HEK293 (cell line): ENCODE results near the gene LHX2.

Experiments
- AEBP2 ChIP-seq: fragments of 450-650 bp; formaldehyde crosslinking; IDR thresholded peaks from 2 replicates; pipeline ENCODE4 v1.5.1; 2016; ENCODE audit warnings: missing biosample characterization, missing genetic modification characterization, borderline replicate concordance
- FEZF1 ChIP-seq: fragments of 450-650 bp; formaldehyde crosslinking; IDR thresholded peaks from 2 replicates; pipeline ENCODE4 v1.5.1; 2016; ENCODE audit warnings: missing biosample characterization, missing genetic modification characterization
- GLI4 ChIP-seq: fragments of 450-650 bp; formaldehyde crosslinking; IDR thresholded peaks from 2 replicates; pipeline ENCODE4 v1.5.1; 2016; ENCODE audit warnings: missing biosample characterization, missing genetic modification characterization
- HOXD13 ChIP-seq: sonication (generic); formaldehyde crosslinking; IDR thresholded peaks from 2 replicates; pipeline ENCODE4 v1.8.0; 2022; ENCODE audit warnings: missing genetic modification reagents, borderline replicate concordance
- KLF10 ChIP-seq: fragments of 450-650 bp; IDR thresholded peaks from 2 replicates; pipeline ENCODE4 v1.5.1; 2018; ENCODE audit warnings: missing biosample characterization, mild to moderate bottlenecking, missing genetic modification characterization
- KLF7 ChIP-seq: fragments of 450-650 bp; formaldehyde crosslinking; IDR thresholded peaks from 2 replicates; pipeline ENCODE4 v1.5.1; 2016; ENCODE audit warnings: missing biosample characterization, missing genetic modification characterization, borderline replicate concordance
- PRDM6 ChIP-seq: fragments of 450-650 bp; formaldehyde crosslinking; IDR thresholded peaks from 2 replicates; pipeline ENCODE4 v1.5.1; 2017; ENCODE audit warnings: missing biosample characterization, missing genetic modification characterization
- REPIN1 ChIP-seq: fragments of 450-650 bp; formaldehyde crosslinking; IDR thresholded peaks from 2 replicates; pipeline ENCODE4 v1.5.1; 2017; ENCODE audit warnings: missing biosample characterization, missing genetic modification characterization, low read depth
- SCRT1 ChIP-seq: fragments of 450-650 bp; formaldehyde crosslinking; IDR thresholded peaks from 2 replicates; pipeline ENCODE4 v1.5.1; 2016; ENCODE audit warnings: missing biosample characterization, missing genetic modification characterization, borderline replicate concordance
- SP2 ChIP-seq: fragments of 450-650 bp; formaldehyde crosslinking; IDR thresholded peaks from 2 replicates; pipeline ENCODE4 v1.5.1; 2016; ENCODE audit warnings: missing biosample characterization, missing genetic modification characterization
- ZBTB17 ChIP-seq: fragments of 450-650 bp; formaldehyde crosslinking; IDR thresholded peaks from 2 replicates; pipeline ENCODE4 v1.5.1; 2016; ENCODE audit warnings: missing biosample characterization, missing genetic modification characterization
- ZBTB44 ChIP-seq: fragments of 450-650 bp; IDR thresholded peaks from 2 replicates; pipeline ENCODE4 v1.5.1; 2018; ENCODE audit warnings: missing biosample characterization, mild to moderate bottlenecking, missing genetic modification characterization
- ZEB2 ChIP-seq: fragments of 450-650 bp; formaldehyde crosslinking; IDR thresholded peaks from 2 replicates; pipeline ENCODE4 v1.5.1; 2016; ENCODE audit warnings: missing biosample characterization, missing genetic modification characterization
- ZNF174 ChIP-seq: fragments of 450-650 bp; formaldehyde crosslinking; IDR thresholded peaks from 2 replicates; pipeline ENCODE4 v1.5.0; 2017; ENCODE audit warnings: missing biosample characterization, mild to moderate bottlenecking, missing genetic modification characterization
- ZNF18 ChIP-seq: fragments of 450-650 bp; formaldehyde crosslinking; IDR thresholded peaks from 2 replicates; pipeline ENCODE4 v1.5.1; 2016; ENCODE audit warnings: missing biosample characterization, missing genetic modification characterization
- ZNF248 ChIP-seq: fragments of 450-650 bp; formaldehyde crosslinking; IDR thresholded peaks from 2 replicates; pipeline ENCODE4 v1.5.1; 2017; ENCODE audit warnings: missing biosample characterization, missing genetic modification characterization
- ZNF341 ChIP-seq: fragments of 450-650 bp; formaldehyde crosslinking; IDR thresholded peaks from 2 replicates; pipeline ENCODE4; 2016; ENCODE audit warnings: low read depth, missing biosample characterization, missing genetic modification characterization
- ZNF398 ChIP-seq: fragments of 450-650 bp; formaldehyde crosslinking; IDR thresholded peaks from 2 replicates; pipeline ENCODE4 v1.5.1; 2017; ENCODE audit warnings: missing biosample characterization, missing genetic modification characterization
- ZNF404 ChIP-seq: fragments of 450-650 bp; formaldehyde crosslinking; IDR thresholded peaks from 2 replicates; pipeline ENCODE4 v1.5.1; 2017; ENCODE audit warnings: missing biosample characterization, missing genetic modification characterization
- ZNF501 ChIP-seq: fragments of 450-650 bp; formaldehyde crosslinking; IDR thresholded peaks from 2 replicates; pipeline ENCODE4 v1.5.1; 2016; ENCODE audit warnings: missing biosample characterization, missing genetic modification characterization
- ZNF555 ChIP-seq: fragments of 450-650 bp; formaldehyde crosslinking; conservative IDR thresholded peaks from 2 replicates; pipeline ENCODE4 v1.5.1; 2017; ENCODE audit warnings: missing biosample characterization, mild to moderate bottlenecking, missing genetic modification characterization, inconsistent platforms
- ZNF664 ChIP-seq: fragments of 450-650 bp; formaldehyde crosslinking; IDR thresholded peaks from 2 replicates; pipeline ENCODE4 v1.5.1; 2016; ENCODE audit warnings: missing biosample characterization, missing genetic modification characterization
- ZNF707 ChIP-seq: fragments of 450-650 bp; formaldehyde crosslinking; IDR thresholded peaks from 2 replicates; pipeline ENCODE4 v1.5.1; 2016; ENCODE audit warnings: missing biosample characterization, missing genetic modification characterization
- ZSCAN30 ChIP-seq: fragments of 450-650 bp; IDR thresholded peaks from 2 replicates; pipeline ENCODE4 v1.5.1; 2018; ENCODE audit warnings: missing biosample characterization, mild to moderate bottlenecking, missing genetic modification characterization, moderate library complexity
- TF ChIP-seq, protein P1 (sequence below): fragments of 450-650 bp; formaldehyde crosslinking; IDR thresholded peaks from 2 replicates; pipeline ENCODE4 v1.5.1; 2016; ENCODE audit warnings: missing biosample characterization, missing genetic modification characterization
- TF ChIP-seq, protein P2 (sequence below): fragments of 450-650 bp; formaldehyde crosslinking; IDR thresholded peaks from 2 replicates; pipeline ENCODE4 v1.5.1; 2016; ENCODE audit warnings: missing biosample characterization, missing genetic modification characterization

LHX2 gene

GRCh38 chr9:124011460-124012301, at the start of gene LHX2 (continued):
- TF ChIP-seq ZNF398, result peak; percentile 59
- no peak for TF ChIP-seq REPIN1 (tag by site-specific recombination)
- TF ChIP-seq, protein P1, sequence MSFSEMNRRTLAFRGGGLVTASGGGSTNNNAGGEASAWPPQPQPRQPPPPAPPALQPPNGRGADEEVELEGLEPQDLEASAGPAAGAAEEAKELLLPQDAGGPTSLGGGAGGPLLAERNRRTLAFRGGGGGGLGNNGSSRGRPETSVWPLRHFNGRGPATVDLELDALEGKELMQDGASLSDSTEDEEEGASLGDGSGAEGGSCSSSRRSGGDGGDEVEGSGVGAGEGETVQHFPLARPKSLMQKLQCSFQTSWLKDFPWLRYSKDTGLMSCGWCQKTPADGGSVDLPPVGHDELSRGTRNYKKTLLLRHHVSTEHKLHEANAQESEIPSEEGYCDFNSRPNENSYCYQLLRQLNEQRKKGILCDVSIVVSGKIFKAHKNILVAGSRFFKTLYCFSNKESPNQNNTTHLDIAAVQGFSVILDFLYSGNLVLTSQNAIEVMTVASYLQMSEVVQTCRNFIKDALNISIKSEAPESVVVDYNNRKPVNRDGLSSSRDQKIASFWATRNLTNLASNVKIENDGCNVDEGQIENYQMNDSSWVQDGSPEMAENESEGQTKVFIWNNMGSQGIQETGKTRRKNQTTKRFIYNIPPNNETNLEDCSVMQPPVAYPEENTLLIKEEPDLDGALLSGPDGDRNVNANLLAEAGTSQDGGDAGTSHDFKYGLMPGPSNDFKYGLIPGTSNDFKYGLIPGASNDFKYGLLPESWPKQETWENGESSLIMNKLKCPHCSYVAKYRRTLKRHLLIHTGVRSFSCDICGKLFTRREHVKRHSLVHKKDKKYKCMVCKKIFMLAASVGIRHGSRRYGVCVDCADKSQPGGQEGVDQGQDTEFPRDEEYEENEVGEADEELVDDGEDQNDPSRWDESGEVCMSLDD (tag by site-specific recombination), result no peak
- TF ChIP-seq ZNF174, result no peak
- no peak for TF ChIP-seq ZNF341
- TF ChIP-seq ZBTB44 (tag by site-specific recombination), result no peak; the same call in 1 of the 2 replicates
- TF ChIP-seq SP2 (tag by site-specific recombination), result peak; percentile 88
- TF ChIP-seq ZNF18 (tag by site-specific recombination), result no peak
- TF ChIP-seq, protein P2, sequence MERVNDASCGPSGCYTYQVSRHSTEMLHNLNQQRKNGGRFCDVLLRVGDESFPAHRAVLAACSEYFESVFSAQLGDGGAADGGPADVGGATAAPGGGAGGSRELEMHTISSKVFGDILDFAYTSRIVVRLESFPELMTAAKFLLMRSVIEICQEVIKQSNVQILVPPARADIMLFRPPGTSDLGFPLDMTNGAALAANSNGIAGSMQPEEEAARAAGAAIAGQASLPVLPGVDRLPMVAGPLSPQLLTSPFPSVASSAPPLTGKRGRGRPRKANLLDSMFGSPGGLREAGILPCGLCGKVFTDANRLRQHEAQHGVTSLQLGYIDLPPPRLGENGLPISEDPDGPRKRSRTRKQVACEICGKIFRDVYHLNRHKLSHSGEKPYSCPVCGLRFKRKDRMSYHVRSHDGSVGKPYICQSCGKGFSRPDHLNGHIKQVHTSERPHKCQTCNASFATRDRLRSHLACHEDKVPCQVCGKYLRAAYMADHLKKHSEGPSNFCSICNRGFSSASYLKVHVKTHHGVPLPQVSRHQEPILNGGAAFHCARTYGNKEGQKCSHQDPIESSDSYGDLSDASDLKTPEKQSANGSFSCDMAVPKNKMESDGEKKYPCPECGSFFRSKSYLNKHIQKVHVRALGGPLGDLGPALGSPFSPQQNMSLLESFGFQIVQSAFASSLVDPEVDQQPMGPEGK, result 0 out of 2 replicates have a peak, but pooled peaks have one; percentile 11
- no peak for TF ChIP-seq ZNF404 (tag by site-specific recombination)
- no peak for TF ChIP-seq HOXD13 (CRISPR knock-in tag)
- TF ChIP-seq ZBTB17, result peak; percentile 74
- TF ChIP-seq ZNF664 (tag by site-specific recombination), result no peak
- no peak for TF ChIP-seq ZNF248 (tag by site-specific recombination)
- no peak for TF ChIP-seq ZNF501 (tag by site-specific recombination)
- no peak for TF ChIP-seq AEBP2 (tag by site-specific recombination)
- peak; percentile 36; the same call in 1 of the 2 replicates for TF ChIP-seq ZEB2 (tag by site-specific recombination)
- TF ChIP-seq ZNF555 (tag by site-specific recombination), result no peak
- TF ChIP-seq ZNF707 (tag by site-specific recombination), result no peak
- TF ChIP-seq KLF7 (tag by site-specific recombination), result no peak
- 0 out of 2 replicates have a peak, but pooled peaks have one; percentile 9 for TF ChIP-seq FEZF1
- 0 out of 2 replicates have a peak, but pooled peaks have one; percentile 28 for TF ChIP-seq KLF10 (tag by site-specific recombination)
- no peak for TF ChIP-seq GLI4 (tag by site-specific recombination)
- no peak for TF ChIP-seq ZSCAN30 (tag by site-specific recombination)
- no peak for TF ChIP-seq SCRT1 (tag by site-specific recombination)
- TF ChIP-seq PRDM6 (tag by site-specific recombination), result no peak
